HEK293T (cell line): Measurements from ENCODE around the gene DGKQ.

Source experiments
- CTCF ChIA-PET: fragments of 350-600 bp; formaldehyde crosslinking; extraction: SDS; loops from one replicate; lab custom pipeline; 2021; ENCODE audit warnings: antibody characterized with exemption, inconsistent platforms; lab: Yijun Ruan, JAX
- POLR2A ChIA-PET: fragments of 350-600 bp; formaldehyde crosslinking; extraction: SDS; loops from one replicate; lab custom pipeline; 2020; ENCODE audit warnings: antibody characterized with exemption, inconsistent platforms; lab: Yijun Ruan, JAX
- DNase-seq: peaks from one replicate; pipeline ENCODE4 v3.0.0; 2012; ENCODE audit warnings: mixed read lengths; ENCODE audit errors: extremely low spot score
- ARNT ChIP-seq: fragments of 450-650 bp; IDR thresholded peaks from 2 replicates; pipeline ENCODE4 v1.6.1; 2017; ENCODE audit warnings: mild to moderate bottlenecking
- BHLHE40 ChIP-seq: fragments of 450-650 bp; IDR thresholded peaks from 2 replicates; pipeline ENCODE4 v1.6.1; 2016; ENCODE audit warnings: mild to moderate bottlenecking, moderate library complexity, borderline replicate concordance
- CTBP1 ChIP-seq: fragments of 450-650 bp; IDR thresholded peaks from 2 replicates; pipeline ENCODE4 v1.6.1; 2016; ENCODE audit warnings: borderline replicate concordance
- ELF4 ChIP-seq: fragments of 450-650 bp; IDR thresholded peaks from 2 replicates; pipeline ENCODE4 v1.6.1; 2017; ENCODE audit warnings: antibody characterized with exemption
- FOXA1 ChIP-seq: fragments of 450-650 bp; IDR thresholded peaks from 2 replicates; pipeline ENCODE4 v1.6.1; 2016; ENCODE audit warnings: mild to moderate bottlenecking
- FOXK2 ChIP-seq: fragments of 450-650 bp; IDR thresholded peaks from 2 replicates; pipeline ENCODE4 v1.6.1; 2016; ENCODE audit warnings: mild to moderate bottlenecking
- FOXM1 ChIP-seq: fragments of 450-650 bp; IDR thresholded peaks from 2 replicates; pipeline ENCODE4 v1.6.1; 2017; ENCODE audit warnings: mild to moderate bottlenecking, borderline replicate concordance
- HDGF ChIP-seq: fragments of 450-650 bp; IDR thresholded peaks from 2 replicates; pipeline ENCODE4 v1.6.1; 2017; ENCODE audit warnings: antibody characterized with exemption, borderline replicate concordance
- L3MBTL2 ChIP-seq: fragments of 450-650 bp; conservative IDR thresholded peaks from 2 replicates; pipeline ENCODE4 v1.6.1; 2016; ENCODE audit warnings: mild to moderate bottlenecking
- LEF1 ChIP-seq: fragments of 450-650 bp; IDR thresholded peaks from 2 replicates; pipeline ENCODE4 v1.6.1; 2017; ENCODE audit warnings: mild to moderate bottlenecking, borderline replicate concordance
- NFRKB ChIP-seq: fragments of 450-650 bp; IDR thresholded peaks from 2 replicates; pipeline ENCODE4 v1.6.1; 2016; ENCODE audit warnings: mild to moderate bottlenecking, moderate library complexity
- SP1 ChIP-seq: fragments of 450-650 bp; IDR thresholded peaks from 2 replicates; pipeline ENCODE4 v1.6.1; 2017
- SUZ12 ChIP-seq: fragments of 450-650 bp; IDR thresholded peaks from 2 replicates; pipeline ENCODE4 v1.6.1; 2016; ENCODE audit warnings: mild to moderate bottlenecking
- TARDBP ChIP-seq: fragments of 450-650 bp; IDR thresholded peaks from 2 replicates; pipeline ENCODE4 v1.6.1; 2016
- ZNF384 ChIP-seq: fragments of 450-650 bp; IDR thresholded peaks from 2 replicates; pipeline ENCODE4 v1.6.1; 2016
- TF ChIP-seq, protein P1 (sequence below): fragments of 450-650 bp; IDR thresholded peaks from 2 replicates; pipeline ENCODE4 v1.6.1; 2016

DGKQ gene

GRCh38 chr4:948101-948935 lies 25.1 kb downstream of the DGKQ start:
- POLR2A ChIA-PET: interaction anchor here (1.1 to 1.8 kb wide), 3 partner anchors 12 to 16 kb away, joined by 4 to 12 read pairs (median 4); partner anchors contain the start of genes GAK and TMEM175
- CTCF ChIA-PET: no interaction called here
- TF ChIP-seq SUZ12 (no peak), SP1 (no peak), ARNT (no peak), HDGF (no peak), FOXA1 (no peak), CTBP1 (no peak), L3MBTL2 (no peak), TARDBP (no peak), ELF4 (no peak), ZNF384 (no peak), FOXM1 (no peak), BHLHE40 (no peak), FOXK2 (no peak), NFRKB (no peak)
- TF ChIP-seq, protein P1, sequence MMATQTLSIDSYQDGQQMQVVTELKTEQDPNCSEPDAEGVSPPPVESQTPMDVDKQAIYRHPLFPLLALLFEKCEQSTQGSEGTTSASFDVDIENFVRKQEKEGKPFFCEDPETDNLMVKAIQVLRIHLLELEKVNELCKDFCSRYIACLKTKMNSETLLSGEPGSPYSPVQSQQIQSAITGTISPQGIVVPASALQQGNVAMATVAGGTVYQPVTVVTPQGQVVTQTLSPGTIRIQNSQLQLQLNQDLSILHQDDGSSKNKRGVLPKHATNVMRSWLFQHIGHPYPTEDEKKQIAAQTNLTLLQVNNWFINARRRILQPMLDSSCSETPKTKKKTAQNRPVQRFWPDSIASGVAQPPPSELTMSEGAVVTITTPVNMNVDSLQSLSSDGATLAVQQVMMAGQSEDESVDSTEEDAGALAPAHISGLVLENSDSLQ: no peak
- no peak for DNase-seq

DNA sequence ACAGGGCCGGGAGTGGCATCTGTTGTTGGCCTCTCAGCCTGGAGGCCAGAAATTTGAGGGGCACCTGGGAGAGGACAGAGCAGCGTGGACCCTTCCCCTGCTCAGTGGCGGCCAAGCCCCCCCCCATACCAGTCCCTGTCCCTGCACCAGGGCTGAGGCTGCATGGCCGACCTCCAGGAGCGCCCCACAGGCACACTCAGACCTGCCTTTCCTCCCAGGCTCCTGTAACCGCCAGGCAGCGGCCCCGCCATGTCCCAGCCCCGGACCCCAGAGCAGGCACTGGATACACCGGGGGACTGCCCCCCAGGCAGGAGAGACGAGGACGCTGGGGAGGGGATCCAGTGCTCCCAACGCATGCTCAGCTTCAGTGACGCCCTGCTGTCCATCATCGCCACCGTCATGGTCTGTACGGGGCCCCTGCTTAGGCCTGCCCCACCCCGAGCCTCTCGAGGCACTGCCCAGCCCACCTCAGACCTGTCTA lies 25.8 kb downstream of the DGKQ start:
- CTCF ChIA-PET: no interaction called here
- POLR2A ChIA-PET: interaction anchor here (1.2 to 1.8 kb wide), 2 partner anchors 11 to 15 kb away, joined by 4 to 12 read pairs; partner anchors contain the start of genes GAK and TMEM175
- TF ChIP-seq ELF4 (no peak), ARNT (no peak), SUZ12 (no peak), LEF1 (no peak), BHLHE40 (no peak), HDGF (no peak), FOXM1 (no peak), TARDBP (no peak), SP1 (no peak), ZNF384 (no peak), NFRKB (no peak)
- TF ChIP-seq, protein P1: no peak
- DNase-seq: no peak

DNA sequence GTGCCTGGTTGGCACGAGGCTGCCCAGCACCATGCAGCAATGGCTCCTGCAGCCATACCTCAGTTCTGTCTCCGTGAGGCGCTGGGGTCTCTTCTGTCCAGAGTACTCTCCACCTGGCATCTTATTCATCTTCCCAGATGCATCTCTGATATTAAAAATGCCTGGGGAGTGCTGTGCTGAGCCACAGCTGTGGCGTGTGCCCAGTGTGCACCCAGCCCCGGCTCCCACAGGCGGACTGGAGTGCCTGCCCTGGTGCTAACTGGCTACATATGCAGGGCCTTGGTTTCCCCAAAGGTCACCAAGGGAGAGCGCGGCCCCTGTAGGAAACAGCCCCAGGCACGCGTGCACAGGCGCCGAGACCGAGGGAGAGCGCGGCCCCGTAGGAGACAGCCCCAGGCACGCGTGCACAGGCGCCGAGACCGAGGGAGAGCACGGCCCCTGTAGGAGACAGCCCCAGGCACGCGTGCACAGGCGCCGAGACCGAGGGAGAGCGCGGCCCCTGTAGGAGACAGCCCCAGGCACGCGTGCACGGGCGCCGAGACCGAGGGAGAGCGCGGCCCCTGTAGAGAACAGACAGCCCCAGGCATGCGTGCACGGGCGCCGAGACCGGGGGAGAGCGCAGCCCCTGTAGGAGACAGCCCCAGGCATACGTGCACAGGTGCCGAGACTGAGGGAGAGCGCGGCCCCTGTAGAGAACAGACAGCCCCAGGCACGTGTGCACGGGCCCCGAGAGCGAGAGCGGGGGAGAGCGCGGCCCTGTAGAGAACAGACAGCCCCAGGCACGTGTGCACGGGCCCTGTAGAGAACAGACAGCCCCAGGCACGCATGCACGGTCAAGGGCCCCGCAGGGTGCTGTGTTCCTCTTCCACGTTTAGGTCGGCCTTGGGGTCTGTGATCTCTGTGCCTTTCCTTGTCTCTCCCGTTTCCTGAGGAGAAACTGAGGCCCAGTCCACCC lies 26.6 kb downstream of the DGKQ start:
- no peak for TF ChIP-seq FOXK2
- TF ChIP-seq ELF4: no peak
- TF ChIP-seq SUZ12: no peak
- TF ChIP-seq ARNT: no peak
- TF ChIP-seq HDGF: no peak
- TF ChIP-seq L3MBTL2: no peak
- TF ChIP-seq, protein P1: no peak
- no peak for TF ChIP-seq TARDBP
- no peak for DNase-seq
- CTCF ChIA-PET: no interaction called here
- POLR2A ChIA-PET: no interaction called here

DNA sequence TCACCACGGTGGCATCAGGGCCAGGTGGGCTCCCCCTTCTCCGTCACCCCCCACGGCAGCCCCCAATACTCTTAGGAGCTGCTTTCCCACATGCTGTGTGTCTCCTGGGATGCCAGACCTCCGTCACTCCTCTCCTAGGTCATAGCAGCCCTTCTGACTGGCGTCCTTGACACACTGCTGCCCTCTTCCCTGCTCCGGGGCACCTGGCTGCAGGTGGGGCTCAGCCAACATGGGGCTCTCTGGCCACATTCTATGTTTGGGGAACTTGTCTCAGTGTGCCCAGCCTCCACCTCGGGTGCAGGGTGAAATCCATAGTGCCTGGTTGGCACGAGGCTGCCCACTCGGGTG lies 27.3 kb downstream of the DGKQ start:
- ChIA-PET CTCF (no interaction called here), POLR2A (interaction anchor here (1.3 kb wide), 1 partner anchor 14 kb away, joined by 4 read pairs; the partner anchor contains the start of genes GAK and TMEM175)
- DNase-seq: no peak
- TF ChIP-seq ELF4: no peak
- TF ChIP-seq NFRKB: no peak
- TF ChIP-seq, protein P1: no peak
- TF ChIP-seq FOXA1: no peak
- no peak for TF ChIP-seq LEF1
- TF ChIP-seq FOXK2: no peak
- TF ChIP-seq SUZ12: no peak
- no peak for TF ChIP-seq ARNT
- no peak for TF ChIP-seq FOXM1
- TF ChIP-seq HDGF: no peak
- TF ChIP-seq ZNF384: no peak
- TF ChIP-seq L3MBTL2: no peak
- no peak for TF ChIP-seq CTBP1
- no peak for TF ChIP-seq TARDBP
- no peak for TF ChIP-seq SP1
- TF ChIP-seq BHLHE40: no peak
